Esophagus squamous epithelium (tissue), 5 donors: ENCODE data around the gene SRSF7. TPM values are rescaled to one million over a fixed set of nuclear protein-coding genes. Genes with fewer than 3 reads are reported as not detected.
"Not testable (repeated sequence)": the region's sequence is repeated elsewhere in the genome, so short reads cannot be mapped to it uniquely, and the experiment has no call there.

Experiments
- DNase-seq: peaks from one replicate; lab custom pipeline; 2025; lab: John Stamatoyannopoulos, UW
- H3K27ac ChIP-seq, 4 donors: fragments of 200-600 bp; sonication (generic); one replicate each; pipeline ENCODE4 v1.5.1; 2016 to 2019; ENCODE audit warnings: mild to moderate bottlenecking in 1 of 4
- H3K27me3 ChIP-seq, 4 donors: fragments of 200-600 bp; sonication (generic); 1 replicate in 3 of 4; 2 replicates in 1 of 4; pipeline versions ENCODE4 v1.5.1 to v1.6.0; 2017 to 2021; ENCODE audit warnings: antibody characterized with exemption in 1 of 4
- H3K36me3 ChIP-seq, 3 donors: fragments of 200-600 bp; sonication (generic); one replicate each; pipeline ENCODE4 v1.5.1; 2016 to 2019
- H3K4me1 ChIP-seq, 3 donors: fragments of 200-600 bp; sonication (generic); one replicate each; pipeline ENCODE4 v1.5.1; 2017 to 2019
- H3K4me3 ChIP-seq, 4 donors: fragments of 200-600 bp; sonication (generic); 1 replicate in 3 of 4; 2 replicates in 1 of 4; pipeline ENCODE4 v1.5.1; 2016 to 2019; ENCODE audit warnings: mild to moderate bottlenecking in 2 of 4, moderate library complexity in 1 of 4
- H3K9me3 ChIP-seq, 3 donors: fragments of 200-600 bp; sonication (generic); one replicate each; pipeline ENCODE4 v1.5.1; 2016 to 2019
- CTCF ChIP-seq, 6 experiments: fragments of 450-650 bp in 4 of 6; fragments of 200-600 bp in 2 of 6; sonication (generic) in 2 of 6; IDR thresholded peaks; one replicate each; pipeline ENCODE4 v1.5.1; 2016 to 2019; ENCODE audit warnings: antibody characterized with exemption in 6 of 6, mild to moderate bottlenecking in 4 of 6, moderate library complexity in 4 of 6
- POLR2A ChIP-seq, 4 donors: fragments of 450-650 bp; IDR thresholded peaks; one replicate each; pipeline ENCODE4 v1.6.1; 2017; ENCODE audit warnings: antibody characterized with exemption in 4 of 4, mild to moderate bottlenecking in 4 of 4, moderate library complexity in 3 of 4
- WGBS, 2 donors: methylation state at CpG; one replicate each; pipeline ENCODE4 v1.1.5; 2018; 5-methylcytosine and 5-hydroxymethylcytosine counted together
- intact Hi-C: fragments of 100-400 bp; cut with DNase I; formaldehyde crosslinking; loops from one replicate; pipeline ENCODE4 v1.15.0; 2022
- total RNA-seq, 4 donors: library from RNA; depleted of rRNA; stranded (reverse); fragments of >200 nt; gene quantifications; one replicate each; pipeline ENCODE4 v1.1.0, GENCODE V29; 2016
- donor health status: DM: yes; HTN: yes; CAD: no.

Gene SRSF7
- 100 to 1,000 TPM in 2 of 4 donors, 10 to 100 TPM in 2; 57.0 to 127 (median 103) TPM for total RNA-seq

DNA sequence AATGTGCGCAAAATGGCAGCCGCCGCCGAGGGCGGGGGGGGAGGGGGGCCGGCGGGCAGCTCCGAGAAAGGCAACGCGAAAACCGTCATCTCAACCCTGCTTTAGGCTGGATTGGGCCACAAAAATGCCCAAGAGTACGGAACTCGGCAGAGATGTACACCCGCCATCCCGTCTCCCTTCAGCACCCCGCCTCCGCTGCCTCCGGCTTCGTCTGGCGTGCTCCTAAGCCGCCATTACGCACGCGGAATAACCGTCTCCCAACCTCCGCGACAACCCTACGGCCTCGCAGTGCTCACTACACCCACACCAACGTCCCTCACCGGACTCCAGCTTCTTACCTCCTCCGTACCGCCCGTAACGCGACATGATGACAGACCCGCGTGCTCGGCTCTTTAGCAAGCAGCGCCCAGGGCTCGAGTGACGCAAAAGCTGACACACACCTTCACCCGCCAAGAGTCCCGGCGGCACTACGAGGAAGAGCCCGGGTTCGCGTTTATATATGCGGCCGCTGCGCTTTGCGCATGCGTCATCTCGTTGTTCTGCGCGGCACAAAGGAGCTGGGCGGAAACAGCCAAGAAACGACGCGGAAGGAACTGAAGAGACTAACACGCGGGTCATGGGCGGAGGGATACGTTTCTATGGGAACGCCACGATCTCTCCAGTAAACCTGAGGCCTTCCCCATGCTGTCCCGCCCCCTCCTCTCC, at the start of gene SRSF7:
SRSF7 (minus strand) TSS at position 471 of the 705 bp plus-strand sequence; CDS start at position 366, 105 bp downstream.
- WGBS, 2 donors = 0% methylated on average over 47 to 57 of the region's 68 CpGs
- Histone ChIP-seq H3K27ac (peak within 1 kb of the TSS; percentile 95 to 100 (median 100)), H3K36me3 (peaks cover 19 to 37% (median 21%) of the 10 kb centered on the region in 3 donors), H3K4me3 (peak within 1 kb of the TSS; percentile 72 to 99 (median 95)), H3K9me3 (no peaks in the 10 kb centered on the region), H3K4me1 (peaks cover 7 to 60% (median 34%) of the 10 kb centered on the region in 3 donors), H3K27me3 (no peaks in the 10 kb centered on the region)
- intact Hi-C loops = no loop called here
- DNase-seq = peak; percentile 77
- TF ChIP-seq POLR2A (IDR thresholded peaks at IDR 0.05) (peak; percentile 82 to 100 (median 95)), CTCF (IDR thresholded peaks at IDR 0.05) (peak in 3 of 6 experiments; percentile 18 to 48 (median 27))

- no peak overlapping the region for H3K27ac ChIP-seq
- peaks cover 0 to 45% (median 3%) of the 10 kb centered on the region in 3 donors for H3K36me3 ChIP-seq
- no peaks in the 10 kb centered on the region for H3K4me1 ChIP-seq
- no peak for TF ChIP-seq CTCF (IDR thresholded peaks at IDR 0.05)
- no peak for TF ChIP-seq POLR2A (IDR thresholded peaks at IDR 0.05)
- DNase-seq = no peak
- WGBS, 2 donors = 94 to 100% methylated on average over 3 of the region's 3 CpGs
- H3K27me3 ChIP-seq = no peaks in the 10 kb centered on the region
- intact Hi-C loops = no loop called here
- no peaks in the 10 kb centered on the region for H3K9me3 ChIP-seq
- H3K4me3 ChIP-seq = no peak overlapping the region
Measured at GRCh38 chr2:38797953-38798352, 46.8 kb upstream of the SRSF7 start.

GRCh38 chr2:38797250-38797676, 46.1 kb upstream of the SRSF7 start:
- Histone ChIP-seq H3K27ac (no peak overlapping the region), H3K4me3 (no peak overlapping the region), H3K27me3 (no peaks in the 10 kb centered on the region), H3K4me1 (no peaks in the 10 kb centered on the region), H3K36me3 (peaks cover 0 to 38% (median 0%) of the 10 kb centered on the region in 3 donors), H3K9me3 (no peaks in the 10 kb centered on the region)
- TF ChIP-seq POLR2A (IDR thresholded peaks at IDR 0.05) (no peak), CTCF (IDR thresholded peaks at IDR 0.05) (no peak)
- 84 to 90% methylated on average over 10 of the region's 10 CpGs for WGBS, 2 donors
- intact Hi-C loops = no loop called here
- no peak for DNase-seq

DNA sequence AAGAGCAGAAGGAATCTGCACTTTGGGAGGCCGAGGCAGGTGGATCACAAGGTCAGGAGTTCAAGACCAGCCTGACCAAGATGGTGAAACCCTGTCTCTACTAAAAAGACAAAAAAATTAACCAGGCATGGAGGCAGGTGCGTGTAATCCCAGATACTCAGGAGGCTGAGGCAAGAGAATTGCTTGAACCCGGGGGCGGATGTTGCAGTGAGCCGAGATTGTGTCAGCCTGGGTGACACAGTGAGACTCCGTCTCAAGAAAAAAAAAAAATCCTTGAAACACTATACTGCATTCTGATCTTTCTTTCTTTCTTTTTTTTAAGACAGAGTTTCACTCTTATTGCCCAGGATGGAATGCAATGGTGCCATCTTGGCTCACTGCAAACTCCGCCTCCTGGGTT, 43.9 kb upstream of the SRSF7 start:
- 91 to 96% methylated on average over 6 to 7 of the region's 7 CpGs for WGBS, 2 donors
- H3K9me3 ChIP-seq, H3K4me1 ChIP-seq, DNase-seq, H3K27me3 ChIP-seq, H3K27ac ChIP-seq, H3K4me3 ChIP-seq, intact Hi-C loops: not testable (repeated sequence)
- H3K36me3 ChIP-seq = peaks cover 0 to 18% (median 0%) of the 10 kb centered on the region in 3 donors

GRCh38 chr2:38794235-38794946, 43.2 kb upstream of the SRSF7 start:
- Histone ChIP-seq H3K4me3 (no peak overlapping the region), H3K27ac (no peak overlapping the region), H3K9me3 (no peaks in the 10 kb centered on the region), H3K27me3 (no peaks in the 10 kb centered on the region), H3K36me3 (peaks cover 0 to 18% (median 0%) of the 10 kb centered on the region in 3 donors), H3K4me1 (no peaks in the 10 kb centered on the region)
- intact Hi-C loops = no loop called here
- TF ChIP-seq POLR2A (IDR thresholded peaks at IDR 0.05) (no peak), CTCF (IDR thresholded peaks at IDR 0.05) (no peak)
- WGBS, 2 donors = 63% methylated on average over 7 of the region's 7 CpGs
- no peak for DNase-seq
